ENCODE results near the gene MAGEA1.
"Not testable (repeated sequence)": the region's sequence is repeated elsewhere in the genome, so short reads cannot be mapped to it uniquely, and the experiment has no call there.

MAGEA1 gene, protein sequence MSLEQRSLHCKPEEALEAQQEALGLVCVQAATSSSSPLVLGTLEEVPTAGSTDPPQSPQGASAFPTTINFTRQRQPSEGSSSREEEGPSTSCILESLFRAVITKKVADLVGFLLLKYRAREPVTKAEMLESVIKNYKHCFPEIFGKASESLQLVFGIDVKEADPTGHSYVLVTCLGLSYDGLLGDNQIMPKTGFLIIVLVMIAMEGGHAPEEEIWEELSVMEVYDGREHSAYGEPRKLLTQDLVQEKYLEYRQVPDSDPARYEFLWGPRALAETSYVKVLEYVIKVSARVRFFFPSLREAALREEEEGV

DNA sequence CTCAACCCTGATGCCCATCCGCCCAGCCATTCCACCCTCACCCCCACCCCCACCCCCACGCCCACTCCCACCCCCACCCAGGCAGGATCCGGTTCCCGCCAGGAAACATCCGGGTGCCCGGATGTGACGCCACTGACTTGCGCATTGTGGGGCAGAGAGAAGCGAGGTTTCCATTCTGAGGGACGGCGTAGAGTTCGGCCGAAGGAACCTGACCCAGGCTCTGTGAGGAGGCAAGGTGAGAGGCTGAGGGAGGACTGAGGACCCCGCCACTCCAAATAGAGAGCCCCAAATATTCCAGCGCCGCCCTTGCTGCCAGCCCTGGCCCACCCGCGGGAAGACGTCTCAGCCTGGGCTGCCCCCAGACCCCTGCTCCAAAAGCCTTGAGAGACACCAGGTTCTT is at the start of gene MAGEA1:
MAGEA1 (plus strand) TSS at position 154 of the 400 bp plus-strand sequence. CDS start 3,106 bp downstream, outside the sequence.
- DNase-seq, result no peak

DNA sequence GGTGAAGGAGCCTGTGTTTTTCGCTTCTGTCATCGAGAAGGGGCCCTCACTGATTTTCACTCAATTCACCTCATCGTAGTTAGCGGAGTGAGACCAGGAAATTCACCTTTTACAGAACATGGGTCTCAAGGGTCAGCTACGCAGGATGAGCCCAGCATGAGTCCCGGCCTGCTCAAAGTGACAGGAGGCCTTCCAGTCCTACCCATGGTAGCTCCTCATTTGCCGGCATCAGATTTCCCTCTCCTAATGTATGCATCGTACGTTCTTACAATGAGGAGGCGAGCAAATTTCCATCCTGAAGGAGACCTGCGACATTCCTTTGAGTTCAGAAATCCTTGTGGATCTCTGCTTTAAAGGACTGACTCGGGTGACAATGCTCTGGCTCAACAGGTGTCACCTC is 46.2 kb upstream of the MAGEA1 start:
- DNase-seq, result not testable (repeated sequence)

DNA sequence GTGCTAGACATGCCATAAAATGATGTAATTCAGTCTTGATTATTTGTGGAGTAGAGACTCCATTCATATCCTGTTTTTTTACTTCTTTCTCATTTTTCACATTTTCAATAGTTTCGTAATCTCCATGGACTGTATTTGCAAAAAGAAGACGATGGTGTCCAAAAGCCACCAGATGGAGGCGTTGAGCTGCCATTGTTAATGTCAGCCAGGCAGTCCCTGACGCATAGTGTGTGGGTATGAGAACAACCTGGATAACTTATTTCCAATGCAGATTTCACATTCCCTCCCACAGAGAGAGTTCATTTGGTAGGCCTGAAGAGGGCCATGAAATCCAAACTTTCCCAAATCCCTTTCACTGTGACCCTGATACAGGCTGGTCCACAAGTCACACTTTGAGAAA is 40.0 kb upstream of the MAGEA1 start:
- DNase-seq, result not testable (repeated sequence)

DNA sequence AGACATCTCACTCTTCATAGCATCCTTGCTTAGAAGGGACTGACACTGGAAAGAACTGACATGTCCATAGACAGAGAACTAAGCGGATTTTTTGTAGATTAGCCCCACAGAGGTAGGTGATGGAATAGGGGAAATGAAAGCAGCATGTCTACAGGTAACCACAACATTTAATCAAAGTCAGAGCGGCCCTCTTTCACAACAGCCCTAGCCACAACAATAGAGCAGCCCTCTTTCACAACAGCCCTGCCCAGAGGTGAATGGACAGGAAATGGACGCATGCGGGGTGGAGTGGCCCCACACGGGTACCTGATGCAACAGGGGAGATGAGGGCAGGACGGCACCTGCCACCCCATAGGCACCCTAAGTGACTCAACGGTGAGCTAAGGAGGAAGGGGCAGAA is 32.8 kb upstream of the MAGEA1 start:
- not testable (repeated sequence) for DNase-seq

DNA sequence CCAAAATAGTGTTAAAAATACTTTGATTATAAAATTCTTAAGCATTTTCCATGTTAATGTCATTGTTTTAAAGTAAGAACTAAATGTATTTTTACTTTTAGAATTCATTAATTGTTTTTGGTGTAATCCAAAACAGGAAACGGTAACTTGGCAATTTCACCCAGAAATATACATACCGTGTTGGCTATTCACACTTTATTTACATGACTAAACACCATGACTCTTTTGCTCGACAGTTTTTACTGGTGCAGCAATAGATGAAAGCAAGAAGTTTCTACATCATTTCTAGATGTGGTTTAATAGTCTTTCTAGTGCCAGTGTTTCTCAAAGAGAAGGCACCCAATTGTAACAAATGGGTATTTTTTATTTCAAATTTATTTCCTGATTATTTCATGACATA is 25.6 kb upstream of the MAGEA1 start:
- DNase-seq, result no peak

DNA sequence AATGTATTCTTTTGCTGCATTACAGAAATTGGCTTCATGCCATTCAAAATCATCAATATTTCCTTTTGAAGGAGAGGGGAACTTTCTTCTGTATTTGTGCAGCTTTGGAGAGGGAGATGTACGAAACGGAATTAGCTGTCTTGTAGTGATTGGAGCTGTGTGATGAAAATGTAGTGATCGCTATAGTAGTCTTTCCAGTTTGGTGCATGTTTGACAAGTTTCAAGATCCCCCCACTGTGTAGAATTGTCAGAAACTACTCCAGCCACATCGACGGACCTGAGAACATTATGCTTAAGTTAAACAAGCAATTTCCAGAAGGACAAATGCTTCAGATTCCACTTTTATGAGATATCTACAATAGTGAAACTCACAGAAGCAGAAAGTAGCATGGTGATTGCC is 21.6 kb upstream of the MAGEA1 start:
- DNase-seq, result no peak

DNA sequence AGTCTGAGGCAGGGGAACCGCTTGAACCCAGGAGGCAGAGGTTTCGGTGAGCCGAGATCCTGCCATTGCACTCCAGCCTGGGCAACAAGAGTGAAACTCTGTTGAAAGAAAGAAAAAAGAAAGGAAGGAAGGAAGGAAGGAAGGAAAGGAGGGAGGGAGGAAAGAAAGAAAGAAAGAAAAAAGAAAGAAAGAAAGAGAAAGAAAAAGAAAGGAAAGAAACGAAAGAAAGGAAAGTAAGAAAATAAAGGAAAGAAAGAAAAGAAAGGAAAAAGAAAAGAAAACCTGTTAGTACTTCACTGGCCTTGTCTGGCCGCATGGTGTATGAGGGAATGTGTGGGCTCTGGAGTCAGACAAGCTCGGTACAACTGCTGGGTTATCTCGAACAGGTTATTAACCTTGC is 20.8 kb upstream of the MAGEA1 start:
- DNase-seq, result no peak

DNA sequence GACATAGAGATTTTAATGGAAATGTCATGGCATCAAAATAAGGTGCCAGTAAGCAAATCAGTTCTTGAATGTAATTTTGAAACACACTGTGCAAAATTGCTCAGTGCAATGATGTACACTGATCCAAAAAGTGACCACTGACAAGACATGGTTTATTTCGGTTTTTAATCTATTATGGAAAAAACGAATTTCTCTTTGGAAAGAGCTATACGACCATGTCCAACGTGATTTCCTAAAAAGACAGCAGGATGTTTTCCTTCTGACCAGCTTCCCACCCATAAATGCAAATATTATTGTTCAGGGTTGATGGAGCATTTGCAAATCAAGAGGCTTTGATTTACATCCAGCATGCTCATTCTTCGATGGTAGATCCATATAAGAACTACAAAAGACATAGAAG is 17.1 kb upstream of the MAGEA1 start:
- DNase-seq, result no peak

DNA sequence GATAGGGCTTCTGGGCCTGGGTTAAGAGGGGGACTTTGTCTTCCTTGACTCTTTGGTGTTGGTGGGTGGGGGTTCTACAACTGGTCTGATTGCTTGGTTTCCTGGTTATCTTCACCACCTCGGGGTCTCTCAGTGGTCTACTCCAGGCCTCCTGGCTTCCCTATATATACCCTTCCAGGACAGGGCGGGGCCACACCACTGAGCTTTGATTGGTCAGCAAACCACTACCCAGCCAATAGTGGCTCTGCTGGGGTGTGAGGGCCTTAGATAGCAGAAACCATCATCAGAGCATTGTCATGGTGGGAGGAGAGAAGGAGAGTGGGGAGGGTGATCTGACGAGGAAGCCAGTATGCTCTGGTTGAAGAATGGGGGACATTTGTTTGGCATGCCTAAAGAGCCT is 14.4 kb upstream of the MAGEA1 start:
- DNase-seq, result no peak

DNA sequence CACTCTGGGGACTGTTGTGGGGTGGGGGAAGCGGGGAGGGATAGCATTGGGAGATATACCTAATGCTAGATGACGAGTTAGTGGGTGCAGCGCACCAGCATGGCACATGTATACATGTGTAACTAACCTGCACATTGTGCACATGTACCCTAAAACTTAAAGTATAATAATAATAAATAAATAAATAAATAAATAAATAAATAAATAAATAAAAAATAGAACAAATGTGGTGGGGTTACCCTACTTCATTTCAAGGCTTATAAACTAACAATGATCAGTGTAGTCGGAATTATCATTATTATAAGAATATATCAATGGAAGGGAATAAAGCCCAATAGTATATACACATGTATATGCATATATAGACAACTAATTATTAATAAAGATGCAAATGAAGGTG is 10.7 kb upstream of the MAGEA1 start:
- DNase-seq, result not testable (repeated sequence)

DNA sequence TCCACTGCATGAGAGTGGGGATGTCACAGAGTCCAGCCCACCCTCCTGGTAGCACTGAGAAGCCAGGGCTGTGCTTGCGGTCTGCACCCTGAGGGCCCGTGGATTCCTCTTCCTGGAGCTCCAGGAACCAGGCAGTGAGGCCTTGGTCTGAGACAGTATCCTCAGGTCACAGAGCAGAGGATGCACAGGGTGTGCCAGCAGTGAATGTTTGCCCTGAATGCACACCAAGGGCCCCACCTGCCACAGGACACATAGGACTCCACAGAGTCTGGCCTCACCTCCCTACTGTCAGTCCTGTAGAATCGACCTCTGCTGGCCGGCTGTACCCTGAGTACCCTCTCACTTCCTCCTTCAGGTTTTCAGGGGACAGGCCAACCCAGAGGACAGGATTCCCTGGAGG is 2.7 kb downstream of the MAGEA1 start:
- no peak for DNase-seq

DNA sequence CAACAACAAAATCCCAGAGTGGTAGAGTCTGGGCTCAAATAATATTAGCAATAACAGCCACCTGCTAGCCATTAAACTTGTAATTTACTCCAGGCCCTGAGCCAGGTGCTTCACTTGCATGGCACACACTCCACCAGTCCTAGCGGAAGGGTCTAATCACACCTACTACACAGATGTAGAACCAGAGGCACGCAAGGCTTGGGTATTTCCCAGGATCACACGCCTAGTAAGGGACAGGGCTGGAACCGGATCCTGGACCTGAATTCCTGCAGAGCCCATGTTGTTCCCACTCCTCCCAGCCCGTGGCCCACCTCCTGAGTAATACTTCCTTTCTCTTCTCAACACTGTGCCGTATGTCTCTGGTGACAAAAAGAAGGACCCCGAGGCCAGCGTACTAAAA is 5.7 kb downstream of the MAGEA1 start:
- DNase-seq, result peak; percentile 16

DNA sequence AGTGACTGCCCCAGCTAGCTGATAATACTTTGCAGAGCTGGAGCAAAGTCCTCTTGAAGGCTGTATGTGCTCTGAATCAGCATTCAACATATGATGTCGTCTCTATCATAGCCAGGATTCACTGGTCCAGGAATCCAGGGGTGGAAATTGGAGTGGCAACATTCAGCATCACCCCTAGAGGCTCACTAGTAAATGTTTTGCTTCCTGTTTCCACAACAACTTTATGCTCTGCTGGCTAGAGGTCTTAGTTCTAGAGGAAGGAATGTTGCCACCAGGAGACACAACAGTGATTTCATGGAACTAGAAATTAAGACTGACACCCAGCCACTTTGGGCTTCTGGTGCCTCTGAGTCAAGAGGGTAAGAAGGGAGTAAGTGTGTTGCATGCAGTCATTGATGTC is 11.3 kb downstream of the MAGEA1 start:
- no peak for DNase-seq

DNA sequence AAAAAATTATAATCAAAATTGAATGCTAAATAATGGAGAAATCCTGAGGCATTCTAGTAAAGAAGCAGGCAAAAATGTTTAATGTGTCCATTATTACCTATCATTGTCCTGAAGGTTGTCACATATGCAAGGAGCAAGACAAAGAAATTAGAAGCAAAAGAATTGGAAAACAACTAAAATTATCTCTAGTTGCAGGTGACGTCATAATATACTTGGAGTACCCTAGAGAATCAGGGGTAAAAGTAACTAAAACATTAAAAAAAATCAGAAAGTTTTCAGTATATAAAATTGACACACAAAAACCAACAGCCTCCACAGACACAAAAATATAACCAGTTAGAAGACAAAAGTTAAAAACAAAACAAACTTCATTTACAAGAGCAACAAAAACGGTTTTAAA is 21.4 kb downstream of the MAGEA1 start:
- no peak for DNase-seq

DNA sequence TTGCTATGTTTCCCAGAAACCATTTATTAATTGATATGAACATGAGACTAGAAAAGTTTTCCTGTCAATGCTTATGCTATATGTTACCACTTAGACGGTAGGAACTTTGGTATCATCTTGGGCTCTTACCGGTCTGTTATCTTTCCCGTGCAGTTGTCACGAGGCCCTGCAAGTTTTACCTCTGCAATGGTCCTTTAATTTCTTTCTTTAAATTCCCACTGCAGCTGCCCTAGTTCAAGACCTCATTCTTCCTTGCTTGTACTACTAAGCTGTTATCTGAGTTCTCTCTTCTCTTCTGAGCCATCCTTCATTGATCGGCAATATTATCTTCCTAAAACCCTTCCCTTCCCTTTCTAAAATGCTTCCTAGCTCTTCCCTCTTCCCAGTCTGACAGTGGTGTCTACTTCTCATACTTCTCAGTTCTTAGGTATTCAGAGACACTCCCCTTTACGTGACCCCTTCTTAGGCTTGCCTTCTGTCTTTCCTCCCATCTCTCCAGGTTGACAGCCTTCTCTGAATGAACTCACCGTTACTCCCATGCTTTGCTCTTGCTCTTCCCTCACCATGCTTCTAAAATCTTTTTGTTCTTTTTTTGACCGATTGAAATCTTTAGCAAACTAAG is 27.5 kb downstream of the MAGEA1 start:
- DNase-seq, result no peak

DNA sequence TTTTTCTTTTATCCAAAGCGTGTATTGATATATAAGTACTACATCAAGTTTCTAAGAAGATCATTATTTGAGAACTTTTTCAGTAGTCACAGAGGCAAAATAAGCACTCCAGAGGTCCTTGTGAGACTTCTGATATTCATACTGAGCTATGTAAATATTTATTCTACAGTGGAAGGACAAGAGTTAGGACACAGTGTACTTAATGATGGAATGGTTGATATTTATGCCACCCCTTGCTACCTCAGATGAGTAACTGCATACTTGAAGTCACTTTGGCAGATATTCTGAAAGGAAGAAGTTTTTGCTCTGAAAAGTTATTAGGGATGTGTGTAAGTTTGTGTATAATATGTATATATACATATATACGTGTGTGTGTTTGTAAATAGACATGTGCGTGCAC is 30.3 kb downstream of the MAGEA1 start:
- DNase-seq, result no peak

DNA sequence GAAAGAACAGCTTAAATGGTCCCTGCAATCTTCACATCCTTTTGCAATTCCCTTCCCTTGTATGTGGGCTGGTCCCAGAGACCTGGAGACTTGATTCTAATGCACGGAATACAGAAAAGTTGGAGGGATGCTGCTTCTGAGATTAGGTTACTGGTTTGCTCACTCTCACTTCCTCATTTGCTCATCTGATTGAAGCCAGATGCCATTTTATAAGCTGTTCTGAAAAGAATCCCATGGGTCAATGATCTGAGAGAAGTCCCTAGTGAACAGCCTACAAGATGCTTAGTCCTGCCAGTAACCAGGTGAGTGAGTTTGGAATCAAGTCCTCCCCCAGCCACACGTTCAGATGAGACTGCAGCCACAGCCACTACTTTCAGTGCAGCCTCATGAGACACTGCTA is 35.9 kb downstream of the MAGEA1 start:
- no peak for DNase-seq

DNA sequence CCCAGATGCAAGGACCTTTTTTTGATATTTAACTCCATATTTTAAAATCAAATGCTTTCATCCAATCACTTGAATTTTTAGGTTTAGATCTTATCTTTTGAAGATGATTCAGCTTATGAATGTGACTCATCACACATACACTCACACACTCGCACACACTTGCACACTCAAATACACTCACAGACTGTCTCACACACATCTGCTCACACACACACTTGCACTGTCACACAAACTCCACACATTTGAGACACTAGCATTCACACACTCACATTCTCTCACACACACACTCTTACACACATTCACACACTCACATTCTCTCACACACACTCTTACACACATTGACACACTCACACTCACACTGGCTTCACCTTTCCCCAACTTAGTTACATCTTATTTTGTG is 37.8 kb downstream of the MAGEA1 start:
- DNase-seq, result no peak

DNA sequence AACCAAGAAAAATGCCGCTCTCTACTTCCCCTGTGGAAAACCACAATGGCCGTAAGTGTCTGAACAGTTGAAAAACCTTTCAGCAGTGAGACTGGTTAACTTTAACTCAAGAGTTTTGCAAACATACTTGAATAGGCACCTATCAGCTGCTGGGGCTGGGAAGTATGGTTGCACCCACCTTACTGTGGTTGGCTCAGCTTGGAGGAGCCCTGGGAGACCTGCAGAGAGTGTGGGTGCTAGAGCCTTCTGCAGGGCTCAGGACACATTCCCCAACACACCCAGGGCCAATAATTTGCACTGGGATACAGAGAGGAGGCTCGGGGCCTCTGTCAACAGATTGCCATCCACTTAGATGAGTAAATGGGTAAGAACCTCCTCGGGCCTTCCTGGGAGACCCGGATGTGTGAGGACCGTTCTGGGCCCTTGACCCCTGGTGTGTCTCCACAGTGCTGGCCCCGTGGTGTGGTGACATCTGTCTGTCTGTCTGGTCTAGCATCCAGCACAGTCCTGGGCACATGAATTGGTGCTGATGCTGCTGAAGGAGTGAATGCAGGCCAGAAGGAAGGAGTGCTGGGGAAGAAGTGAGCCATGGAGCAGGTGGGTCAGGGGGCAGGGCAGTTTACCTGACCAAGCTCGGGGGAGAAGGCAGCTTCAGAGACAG is 46.5 kb downstream of the MAGEA1 start:
- no peak for DNase-seq

DNA sequence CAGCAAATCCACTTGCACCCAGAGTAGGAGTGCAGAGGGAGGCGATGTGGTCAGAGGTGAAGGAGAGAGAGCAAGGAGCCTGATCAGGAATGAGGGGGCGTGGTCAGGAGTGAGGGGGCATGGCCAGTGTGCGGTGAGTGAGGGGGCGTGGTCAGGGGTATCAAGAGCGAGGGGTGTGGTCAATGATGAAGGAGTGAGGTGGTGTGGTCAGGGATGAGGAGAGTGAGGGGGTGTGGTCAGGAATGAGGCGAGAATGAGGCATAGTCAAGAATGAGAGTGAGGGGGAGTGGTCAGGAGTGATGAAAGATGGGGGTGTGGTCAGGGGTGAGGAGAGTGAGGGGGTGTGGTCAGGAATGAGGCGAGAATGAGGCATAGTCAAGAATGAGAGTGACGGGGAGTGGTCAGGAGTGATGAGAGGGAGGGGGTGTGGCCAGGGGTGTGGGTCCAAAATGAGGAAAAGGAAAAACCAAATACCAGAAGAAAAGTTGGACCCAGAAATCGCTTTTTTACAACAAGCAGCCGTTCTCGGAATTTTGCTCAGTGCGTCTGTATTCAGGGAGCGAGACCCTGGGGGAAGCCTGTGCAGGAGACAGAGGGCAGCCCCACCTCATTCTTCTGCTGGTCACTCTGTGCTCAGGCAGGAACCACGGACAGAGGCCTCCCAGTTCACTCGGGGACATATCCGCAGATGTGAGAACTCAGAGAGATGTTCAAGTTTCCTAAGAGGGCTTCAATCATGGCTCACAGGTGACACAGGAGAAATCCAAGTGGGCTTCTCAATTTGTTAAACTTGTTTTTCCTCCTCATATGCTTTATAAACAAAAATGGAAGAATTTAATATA is 47.5 kb downstream of the MAGEA1 start:
- no peak for DNase-seq

Data from DMS79 treated with DMSO at 0.1 percent for 48 hours (cell line).